Measurements from ENCODE around the gene NOP14. TPM values are rescaled to one million over a fixed set of nuclear protein-coding genes. Genes with fewer than 3 reads are reported as not detected.

Gene NOP14
- total and polyA plus RNA-seq, 11 donors = 11.4 to 26.0 (median 15.8) TPM

DNA sequence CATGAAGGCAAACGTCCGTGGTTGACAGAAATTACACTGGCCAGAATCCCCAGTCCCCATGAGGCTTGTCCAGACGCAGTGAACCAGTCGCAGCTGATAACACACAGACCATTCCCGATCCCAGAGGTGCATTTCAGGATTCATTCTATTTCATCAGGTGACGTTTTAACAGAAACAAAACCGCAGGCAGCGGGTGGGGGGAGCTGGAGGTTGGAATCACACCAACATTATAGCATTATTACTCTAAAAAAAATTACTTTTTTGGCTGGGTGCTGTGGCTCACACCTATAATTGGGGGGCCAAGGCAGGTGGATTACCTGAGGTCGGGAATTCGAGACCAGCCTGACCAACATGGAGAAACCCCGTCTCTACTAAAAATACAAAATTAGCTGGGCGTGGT, 25.2 kb downstream of the NOP14 start:
- no peak overlapping the region for H3K4me3 ChIP-seq
- no peak overlapping the region for H3K27ac ChIP-seq
- WGBS, 4 donors = 73 to 86% (median 83%) methylated on average over 12 of the region's 12 CpGs
- intact Hi-C loops (cut with DNase I) = loop anchor here in 5 of 10 donors (5.0 to 10.0 kb wide), 4 partner anchors 93 to 176 kb away; partner anchors contain the start of gene ADD1 (in 2 of the 5)
- ATAC-seq (no peak), DNase-seq (peak in 1 of 5 donors; percentile 21)
- TF ChIP-seq POLR2A (IDR thresholded peaks at IDR 0.05) = no peak
- TF ChIP-seq, protein P1, sequence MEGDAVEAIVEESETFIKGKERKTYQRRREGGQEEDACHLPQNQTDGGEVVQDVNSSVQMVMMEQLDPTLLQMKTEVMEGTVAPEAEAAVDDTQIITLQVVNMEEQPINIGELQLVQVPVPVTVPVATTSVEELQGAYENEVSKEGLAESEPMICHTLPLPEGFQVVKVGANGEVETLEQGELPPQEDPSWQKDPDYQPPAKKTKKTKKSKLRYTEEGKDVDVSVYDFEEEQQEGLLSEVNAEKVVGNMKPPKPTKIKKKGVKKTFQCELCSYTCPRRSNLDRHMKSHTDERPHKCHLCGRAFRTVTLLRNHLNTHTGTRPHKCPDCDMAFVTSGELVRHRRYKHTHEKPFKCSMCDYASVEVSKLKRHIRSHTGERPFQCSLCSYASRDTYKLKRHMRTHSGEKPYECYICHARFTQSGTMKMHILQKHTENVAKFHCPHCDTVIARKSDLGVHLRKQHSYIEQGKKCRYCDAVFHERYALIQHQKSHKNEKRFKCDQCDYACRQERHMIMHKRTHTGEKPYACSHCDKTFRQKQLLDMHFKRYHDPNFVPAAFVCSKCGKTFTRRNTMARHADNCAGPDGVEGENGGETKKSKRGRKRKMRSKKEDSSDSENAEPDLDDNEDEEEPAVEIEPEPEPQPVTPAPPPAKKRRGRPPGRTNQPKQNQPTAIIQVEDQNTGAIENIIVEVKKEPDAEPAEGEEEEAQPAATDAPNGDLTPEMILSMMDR (IDR thresholded peaks at IDR 0.05) = no peak
- peaks cover 0 to 35% (median 23%) of the 10 kb centered on the region in 12 donors for H3K4me1 ChIP-seq
- H3K27me3 ChIP-seq = no peaks in the 10 kb centered on the region
- no peaks in the 10 kb centered on the region for H3K9me3 ChIP-seq
- H3K36me3 ChIP-seq = peaks cover 1 to 64% (median 59%) of the 10 kb centered on the region in 9 donors

DNA sequence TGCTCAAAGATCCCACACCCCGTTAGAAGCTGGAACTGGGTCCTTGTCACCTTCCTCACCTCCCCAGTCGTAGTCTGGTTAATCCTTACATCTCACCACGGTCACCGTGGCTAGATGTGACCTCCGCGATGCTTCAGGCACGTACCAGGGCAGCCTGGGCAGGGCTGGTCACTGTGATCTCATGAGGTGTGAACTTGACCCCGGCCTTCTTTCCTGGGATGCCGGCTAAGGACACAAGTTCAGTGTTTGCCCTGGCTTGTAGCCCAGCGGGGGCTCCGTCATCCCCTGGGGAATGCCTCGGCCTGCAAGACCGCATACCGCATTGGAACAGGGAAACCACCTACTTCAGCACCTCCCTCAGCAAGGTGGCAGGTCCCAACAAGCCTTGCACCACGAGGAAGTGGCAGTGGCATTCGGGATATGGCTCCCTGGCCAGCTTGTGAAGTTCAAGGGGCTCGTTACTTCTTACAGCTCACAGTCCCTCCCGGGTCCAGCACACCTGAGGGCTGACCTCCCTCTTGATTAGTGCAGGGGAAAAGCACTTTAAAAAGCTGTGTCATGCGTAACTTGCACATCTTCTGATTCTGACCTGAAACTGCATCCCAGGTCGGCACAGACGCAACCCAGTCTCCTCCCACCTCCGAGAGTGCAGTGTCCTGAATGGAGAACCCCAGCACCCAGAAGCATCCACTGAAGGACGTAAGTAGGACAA, 25.9 kb downstream of the NOP14 start:
- DNase-seq (peak in 1 of 5 donors; percentile 62), ATAC-seq (no peak)
- WGBS, 4 donors = 66 to 76% (median 72%) methylated on average over 21 to 23 of the region's 23 CpGs
- Histone ChIP-seq H3K36me3 (peaks cover 0 to 58% (median 52%) of the 10 kb centered on the region in 9 donors), H3K27me3 (no peaks in the 10 kb centered on the region), H3K27ac (no peak overlapping the region), H3K4me1 (peaks cover under 1 to 42% (median 29%) of the 10 kb centered on the region in 12 donors), H3K9me3 (no peaks in the 10 kb centered on the region), H3K4me3 (no peak overlapping the region)
- intact Hi-C loops (cut with DNase I) = loop anchor here in 5 of 10 donors (5.0 to 10.0 kb wide), 4 partner anchors 93 to 175 kb away; partner anchors contain the start of gene ADD1 (in 2 of the 5)
- TF ChIP-seq, protein P1 (IDR thresholded peaks at IDR 0.05) = no peak
- TF ChIP-seq POLR2A (IDR thresholded peaks at IDR 0.05) = no peak

GRCh38 chr4:2936773-2937145, 26.4 kb downstream of the NOP14 start:
- Histone ChIP-seq H3K27ac (no peak overlapping the region), H3K27me3 (no peaks in the 10 kb centered on the region), H3K36me3 (peaks cover 0 to 52% (median 47%) of the 10 kb centered on the region in 9 donors), H3K4me1 (peaks cover 2 to 47% (median 34%) of the 10 kb centered on the region in 12 donors), H3K9me3 (no peaks in the 10 kb centered on the region), H3K4me3 (no peak overlapping the region)
- DNase-seq (peak in 1 of 5 donors; percentile 37), ATAC-seq (no peak)
- 78 to 85% (median 81%) methylated on average over 6 of the region's 6 CpGs for WGBS, 4 donors
- TF ChIP-seq, protein P1 (IDR thresholded peaks at IDR 0.05) = no peak
- TF ChIP-seq POLR2A (IDR thresholded peaks at IDR 0.05) = no peak
- intact Hi-C loops (cut with DNase I) = loop anchor here in 5 of 10 donors (5.0 to 10.0 kb wide), 4 partner anchors 92 to 174 kb away; partner anchors contain the start of gene ADD1 (in 2 of the 5)

All from heart left ventricle (tissue), 16 donors.